Aorta (tissue), 5 donors: Measurements from ENCODE around the gene MANSC4. TPM values are rescaled to one million over a fixed set of nuclear protein-coding genes. Genes with fewer than 3 reads are reported as not detected.

Experiments
- ATAC-seq: fragments of 200-7000 bp; cut with Tn5 transposase; one replicate; pipeline ENCODE4 v1.9.1; 2022; ENCODE audit warnings: moderate library complexity; ENCODE audit not compliant: low FRiP score
- DNase-seq, 2 donors: peaks; one replicate each; pipeline ENCODE4 v3.0.0-alpha.2; 2020
- H3K27ac ChIP-seq, 2 donors: one replicate each; pipeline ENCODE4 v1.5.1; 2013; ENCODE audit warnings: low read length in 2 of 2, mild to moderate bottlenecking in 2 of 2, moderate library complexity in 2 of 2, control low read depth in 1 of 2, inconsistent platforms in 1 of 2, low read depth in 1 of 2
- H3K27me3 ChIP-seq, 2 donors: one replicate each; pipeline ENCODE4 v1.6.1; 2013; ENCODE audit warnings: control low read depth in 1 of 2, low read length in 1 of 2, mild to moderate bottlenecking in 1 of 2, moderate library complexity in 1 of 2; ENCODE audit not compliant: insufficient read depth in 2 of 2, control insufficient read depth in 1 of 2
- H3K36me3 ChIP-seq, 2 donors: one replicate each; pipeline ENCODE4 v1.6.1; 2013; ENCODE audit warnings: control low read depth in 1 of 2, low read length in 1 of 2, mild to moderate bottlenecking in 1 of 2; ENCODE audit not compliant: insufficient read depth in 2 of 2, control insufficient read depth in 1 of 2
- H3K4me1 ChIP-seq, 2 donors: one replicate each; pipeline ENCODE4 v1.6.1; 2013; ENCODE audit warnings: low read length in 2 of 2, control low read depth in 1 of 2, mild to moderate bottlenecking in 1 of 2, moderate library complexity in 1 of 2; ENCODE audit not compliant: insufficient read depth in 2 of 2, control insufficient read depth in 1 of 2
- H3K4me3 ChIP-seq, 2 donors: one replicate each; pipeline ENCODE4 v1.5.1; 2013; ENCODE audit warnings: low read length in 2 of 2, control low read depth in 1 of 2, mild to moderate bottlenecking in 1 of 2
- H3K9me3 ChIP-seq: one replicate; pipeline ENCODE4 v1.6.1; 2013; ENCODE audit warnings: mild to moderate bottlenecking, low read length; ENCODE audit not compliant: control insufficient read depth
- WGBS, 2 donors: extraction: QIAGEN DNeasy Blood & Tissue Kit; methylation state at CpG; one replicate each; pipeline ENCODE4 v1.1.7; 2013; 5-methylcytosine and 5-hydroxymethylcytosine counted together
- intact Hi-C, 2 donors: fragments of 100-400 bp; cut with DNase I; formaldehyde crosslinking; loops; one replicate each; pipeline versions ENCODE4 v1.14.2 to v1.15.0; 2022
- polyA plus RNA-seq, 2 donors: library from polyadenylated mRNA; stranded (reverse); fragments of 200-250 nt; gene quantifications; one replicate each; pipeline ENCODE4 v1.2.3, GENCODE V29; 2013
- total RNA-seq, 2 donors: library from RNA; stranded (reverse); fragmentation: NEBNext Ultra II Directional; extraction: Animal tissue kit (Norgen Biotek cat#: 25700); gene quantifications; one replicate each; pipeline ENCODE4 v1.2.1, GENCODE V29; 2021
- donor health status: healthy with polysubstance abuse.
- donor health status: Bipolar disorder and iron deficiency.
- donor health status: DM: no; HTN: no; CAD: no.
- donor health status: DM: no; HTN: no; CAD: no.
- donor health status: DM: yes; HTN: yes; CAD: no.

The MANSC4 gene
- total and polyA plus RNA-seq, 4 donors, result 0.49 TPM; not detected in 3

GRCh38 chr12:27818401-27818918, 38.4 kb upstream of the MANSC4 start:
- no peak for DNase-seq
- Histone ChIP-seq H3K4me1 (no peaks in the 10 kb centered on the region), H3K4me3 (no peak overlapping the region), H3K36me3 (no peaks in the 10 kb centered on the region), H3K27me3 (no peaks in the 10 kb centered on the region), H3K27ac (no peak overlapping the region), H3K9me3 (no peaks in the 10 kb centered on the region)
- ATAC-seq, result no peak
- 70 to 78% methylated on average over 7 of the region's 7 CpGs for WGBS, 2 donors
- intact Hi-C loops, result loop anchor here in 1 of 2 donors (5.0 kb wide), 1 partner anchor 36 kb away; the partner anchor contains the start of genes KLHL42 and MANSC4

GRCh38 chr12:27817766-27818165, 37.7 kb upstream of the MANSC4 start:
- ATAC-seq (no peak), DNase-seq (no peak)
- H3K27me3 ChIP-seq, result no peaks in the 10 kb centered on the region
- H3K9me3 ChIP-seq, result no peaks in the 10 kb centered on the region
- H3K27ac ChIP-seq, result no peak overlapping the region
- H3K4me1 ChIP-seq, result no peaks in the 10 kb centered on the region
- 78 to 82% methylated on average over 4 of the region's 4 CpGs for WGBS, 2 donors
- no peaks in the 10 kb centered on the region for H3K36me3 ChIP-seq
- no peak overlapping the region for H3K4me3 ChIP-seq
- intact Hi-C loops, result loop anchor here in 1 of 2 donors (5.0 kb wide), 1 partner anchor 35 kb away; the partner anchor contains the start of genes KLHL42 and MANSC4

DNA sequence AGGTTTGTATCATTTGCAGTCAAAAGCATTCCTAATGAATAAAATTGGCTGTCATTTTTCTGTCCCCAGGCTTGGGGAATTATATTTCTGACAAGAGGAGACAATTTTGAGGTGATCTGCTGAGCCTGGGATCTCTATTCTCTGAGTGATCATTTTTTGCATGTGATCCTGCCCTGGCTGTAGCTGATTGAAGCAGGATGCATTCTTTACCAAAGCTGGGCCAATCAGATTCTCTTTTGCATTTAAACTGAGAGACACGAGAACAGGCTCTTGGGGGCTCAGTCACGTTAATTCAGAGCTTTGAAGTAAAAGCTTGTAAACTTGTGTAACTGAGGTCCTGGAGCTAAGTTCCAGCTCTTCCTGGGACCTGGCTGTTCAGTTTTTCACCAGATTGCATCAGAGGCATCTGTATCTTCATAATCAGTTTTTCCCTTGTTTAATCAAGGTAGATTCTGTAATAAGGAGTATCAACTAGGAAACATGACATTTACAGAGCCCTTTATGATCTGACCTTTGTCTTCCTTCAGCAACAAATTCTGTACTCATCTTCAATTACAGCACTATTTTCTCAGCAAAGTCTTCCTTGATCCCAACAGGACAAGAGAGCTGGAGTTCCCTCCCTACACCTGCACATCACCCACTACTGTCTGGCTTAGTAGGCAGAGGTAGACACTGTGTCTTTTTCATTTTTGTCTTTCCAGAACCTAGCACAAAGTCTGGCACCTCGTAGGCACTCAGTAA, 35.0 kb upstream of the MANSC4 start:
- no peaks in the 10 kb centered on the region for H3K9me3 ChIP-seq
- intact Hi-C loops, result loop anchor here in 1 of 2 donors (5.0 kb wide), 1 partner anchor 33 kb away; the partner anchor contains the start of genes KLHL42 and MANSC4
- DNase-seq (no peak), ATAC-seq (no peak)
- 11 to 16% methylated on average over 3 of the region's 3 CpGs for WGBS, 2 donors
- H3K4me3 ChIP-seq, result no peak overlapping the region
- no peak overlapping the region for H3K27ac ChIP-seq
- no peaks in the 10 kb centered on the region for H3K36me3 ChIP-seq
- H3K4me1 ChIP-seq, result peaks cover 0 to 3% of the 10 kb centered on the region in 2 donors
- no peaks in the 10 kb centered on the region for H3K27me3 ChIP-seq

DNA sequence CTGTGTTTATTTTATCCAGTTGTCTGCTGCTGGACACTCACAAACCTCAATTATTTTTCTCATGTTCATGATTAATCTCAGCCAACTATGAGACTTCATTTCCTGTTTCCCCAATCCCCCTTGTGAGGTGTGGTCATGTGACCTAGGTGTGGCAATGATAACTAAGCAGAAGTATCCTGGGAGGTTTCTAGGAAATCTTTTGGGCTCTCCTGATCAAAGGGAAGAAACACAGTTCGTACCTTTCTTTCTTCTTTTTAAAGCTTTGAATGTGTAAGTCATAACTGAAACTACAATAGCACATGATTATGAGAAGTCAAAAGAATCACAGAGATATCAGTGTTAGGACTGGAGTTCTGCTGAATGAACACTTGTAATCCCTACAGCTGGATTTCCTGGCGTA, 34.4 kb upstream of the MANSC4 start:
- 72 to 78% methylated on average over 2 of the region's 2 CpGs for WGBS, 2 donors
- Histone ChIP-seq H3K4me3 (no peak overlapping the region), H3K9me3 (no peaks in the 10 kb centered on the region), H3K36me3 (no peaks in the 10 kb centered on the region), H3K4me1 (peaks cover 2 to 3% of the 10 kb centered on the region in 2 donors), H3K27me3 (no peaks in the 10 kb centered on the region), H3K27ac (peak overlapping the region in 1 of 2 donors; percentile 5)
- DNase-seq (no peak), ATAC-seq (no peak)
- intact Hi-C loops, result no loop called here

DNA sequence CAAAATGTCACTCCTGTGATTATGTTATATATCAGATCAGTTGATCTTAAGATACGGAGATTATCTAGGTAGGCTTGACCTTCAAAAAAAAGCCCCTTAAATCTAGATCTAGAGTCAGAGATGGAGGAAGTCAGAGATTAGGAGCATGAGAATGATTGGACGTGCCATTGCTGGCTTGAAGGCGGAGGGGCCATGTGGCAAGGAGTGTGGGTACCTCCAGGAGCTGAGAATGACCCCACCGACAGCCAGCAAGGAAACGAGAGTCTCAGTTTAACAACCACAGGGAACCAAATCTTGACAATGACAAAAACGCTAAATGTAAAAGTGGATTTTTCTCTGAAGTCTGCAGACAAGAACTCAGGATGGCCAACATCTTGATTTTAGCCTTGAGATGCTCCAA, 32.5 kb upstream of the MANSC4 start:
- Histone ChIP-seq H3K27me3 (no peaks in the 10 kb centered on the region), H3K4me1 (peaks cover 2 to 8% of the 10 kb centered on the region in 2 donors), H3K9me3 (no peaks in the 10 kb centered on the region), H3K4me3 (no peak overlapping the region), H3K36me3 (no peaks in the 10 kb centered on the region), H3K27ac (no peak overlapping the region)
- 79 to 83% methylated on average over 6 of the region's 6 CpGs for WGBS, 2 donors
- no peak for DNase-seq
- intact Hi-C loops, result no loop called here
- no peak for ATAC-seq

GRCh38 chr12:27810756-27811155, 30.7 kb upstream of the MANSC4 start:
- ATAC-seq (no peak), DNase-seq (no peak)
- Histone ChIP-seq H3K4me1 (peaks cover 2 to 8% of the 10 kb centered on the region in 2 donors), H3K27me3 (no peaks in the 10 kb centered on the region), H3K36me3 (no peaks in the 10 kb centered on the region), H3K9me3 (no peaks in the 10 kb centered on the region), H3K4me3 (no peak overlapping the region), H3K27ac (no peak overlapping the region)
- WGBS, 2 donors, result 31 to 34% methylated on average over 4 of the region's 4 CpGs
- intact Hi-C loops, result no loop called here

- DNase-seq (no peak), ATAC-seq (peak; percentile 58)
- Histone ChIP-seq H3K4me3 (no peak overlapping the region), H3K4me1 (peaks cover 2 to 8% of the 10 kb centered on the region in 2 donors), H3K27ac (peak overlapping the region; percentile 60 to 68), H3K36me3 (no peaks in the 10 kb centered on the region), H3K9me3 (no peaks in the 10 kb centered on the region), H3K27me3 (no peaks in the 10 kb centered on the region)
- intact Hi-C loops, result no loop called here
- WGBS, 2 donors, result 5 to 14% methylated on average over 6 of the region's 6 CpGs
These were observed 28.8 kb upstream of the MANSC4 start for GRCh38 chr12:27808841-27809240.

- no peaks in the 10 kb centered on the region for H3K27me3 ChIP-seq
- intact Hi-C loops, result no loop called here
- H3K9me3 ChIP-seq, result no peaks in the 10 kb centered on the region
- ATAC-seq, result no peak
- H3K36me3 ChIP-seq, result no peaks in the 10 kb centered on the region
- peaks cover 5 to 8% of the 10 kb centered on the region in 2 donors for H3K4me1 ChIP-seq
- no peak for DNase-seq
- H3K4me3 ChIP-seq, result no peak overlapping the region
- WGBS, 2 donors, result 78 to 85% methylated on average over 8 of the region's 8 CpGs
- peak overlapping the region; percentile 30 to 99 for H3K27ac ChIP-seq
These were observed 27.1 kb upstream of the MANSC4 start for GRCh38 chr12:27807063-27807703.
